Progenitor cell of endocrine pancreas (in vitro differentiated cells): Measurements from ENCODE around the gene SRGAP1. TPM values are rescaled to one million over a fixed set of nuclear protein-coding genes. Genes with fewer than 3 reads are reported as not detected.

Experiments
- DNase-seq: peaks from one replicate; pipeline ENCODE4 v3.0.0; 2021; ENCODE audit warnings: low spot score; ENCODE audit not compliant: unreplicated experiment
- H3K27ac Mint-ChIP-seq: 2 replicates; pipeline ENCODE4 v1.8.0; 2021; ENCODE audit warnings: mild to moderate bottlenecking, moderate library complexity, mixed read lengths
- H3K27me3 Mint-ChIP-seq: 2 replicates; pipeline ENCODE4 v1.8.0; 2021; ENCODE audit warnings: mixed read lengths
- H3K36me3 Mint-ChIP-seq: 2 replicates; pipeline ENCODE4 v1.8.0; 2022; ENCODE audit warnings: mixed read lengths; ENCODE audit not compliant: insufficient read depth
- H3K4me1 Mint-ChIP-seq: 2 replicates; pipeline ENCODE4 v1.8.0; 2021; ENCODE audit warnings: low read depth, mixed read lengths
- H3K4me3 Mint-ChIP-seq: 2 replicates; pipeline ENCODE4 v1.8.0; 2021; ENCODE audit warnings: low read depth, mild to moderate bottlenecking, moderate library complexity, mixed read lengths
- H3K9me3 Mint-ChIP-seq: 2 replicates; pipeline ENCODE4 v1.8.0; 2021; ENCODE audit warnings: low read depth, mixed read lengths
- total RNA-seq: library from RNA; stranded (reverse); gene quantifications from 2 replicates; pipeline ENCODE4 v1.2.1, GENCODE V29; 2021
- TF ChIP-seq, protein P1 (sequence below): fragments of 200-600 bp; sonication (generic); IDR thresholded peaks from one replicate; pipeline ENCODE4 v1.5.0; 2021; ENCODE audit warnings: antibody characterized with exemption, mild to moderate bottlenecking; ENCODE audit not compliant: unreplicated experiment

Gene SRGAP1
- total RNA-seq, 1 donor from 2014 or later: 23.1 TPM

DNA sequence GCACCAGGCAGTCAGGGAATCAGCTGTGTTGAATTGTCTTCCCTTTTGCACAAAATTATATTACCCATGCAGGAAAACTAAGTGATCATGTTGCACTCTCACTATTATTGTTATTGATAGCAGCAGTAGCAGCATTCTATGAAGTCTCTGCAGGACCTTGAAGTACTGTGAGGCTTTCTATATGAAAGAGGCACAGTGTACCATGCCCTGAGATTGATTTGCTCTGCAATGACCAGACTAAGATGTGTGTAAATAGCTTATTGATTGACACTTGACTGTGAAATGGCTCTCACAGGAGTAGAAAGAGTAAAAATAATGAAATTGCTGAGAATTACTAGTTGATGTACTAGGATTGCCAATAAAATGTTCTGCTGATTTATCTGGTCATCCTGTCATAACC lies 277.7 kb downstream of the SRGAP1 start:
- no peak for DNase-seq
- H3K9me3 Mint-ChIP-seq: no peaks in the 10 kb centered on the region
- TF ChIP-seq, protein P1, sequence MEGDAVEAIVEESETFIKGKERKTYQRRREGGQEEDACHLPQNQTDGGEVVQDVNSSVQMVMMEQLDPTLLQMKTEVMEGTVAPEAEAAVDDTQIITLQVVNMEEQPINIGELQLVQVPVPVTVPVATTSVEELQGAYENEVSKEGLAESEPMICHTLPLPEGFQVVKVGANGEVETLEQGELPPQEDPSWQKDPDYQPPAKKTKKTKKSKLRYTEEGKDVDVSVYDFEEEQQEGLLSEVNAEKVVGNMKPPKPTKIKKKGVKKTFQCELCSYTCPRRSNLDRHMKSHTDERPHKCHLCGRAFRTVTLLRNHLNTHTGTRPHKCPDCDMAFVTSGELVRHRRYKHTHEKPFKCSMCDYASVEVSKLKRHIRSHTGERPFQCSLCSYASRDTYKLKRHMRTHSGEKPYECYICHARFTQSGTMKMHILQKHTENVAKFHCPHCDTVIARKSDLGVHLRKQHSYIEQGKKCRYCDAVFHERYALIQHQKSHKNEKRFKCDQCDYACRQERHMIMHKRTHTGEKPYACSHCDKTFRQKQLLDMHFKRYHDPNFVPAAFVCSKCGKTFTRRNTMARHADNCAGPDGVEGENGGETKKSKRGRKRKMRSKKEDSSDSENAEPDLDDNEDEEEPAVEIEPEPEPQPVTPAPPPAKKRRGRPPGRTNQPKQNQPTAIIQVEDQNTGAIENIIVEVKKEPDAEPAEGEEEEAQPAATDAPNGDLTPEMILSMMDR: no peak

DNA sequence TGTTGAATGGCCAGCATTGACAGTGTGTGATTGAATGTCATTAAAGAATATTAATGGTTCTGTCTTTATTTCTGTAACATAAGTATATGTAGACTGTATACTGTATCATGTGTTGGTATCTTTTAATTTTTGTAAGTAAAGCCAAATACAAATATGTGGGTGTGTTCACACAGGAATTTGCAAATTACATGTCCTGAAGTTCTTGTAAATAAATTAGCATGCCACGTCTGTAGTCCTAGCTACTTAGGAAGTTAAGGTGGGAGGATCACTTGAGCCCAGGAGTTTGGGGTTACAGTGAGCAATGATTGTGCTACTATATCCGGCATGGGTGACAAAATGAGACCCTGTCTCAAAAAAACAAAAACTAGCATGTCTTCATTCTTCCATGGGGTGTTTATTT lies 278.5 kb downstream of the SRGAP1 start:
- no peaks in the 10 kb centered on the region for H3K9me3 Mint-ChIP-seq
- peaks cover 5% of the 10 kb centered on the region for H3K4me1 Mint-ChIP-seq
- TF ChIP-seq, protein P1: no peak
- no peaks in the 10 kb centered on the region for H3K27me3 Mint-ChIP-seq
- H3K36me3 Mint-ChIP-seq: peaks cover 2% of the 10 kb centered on the region
- DNase-seq: no peak
- H3K27ac Mint-ChIP-seq: no peak overlapping the region
- no peak overlapping the region for H3K4me3 Mint-ChIP-seq

More for the DNA sequence above, 277.7 kb downstream of the SRGAP1 start:
- Mint-ChIP-seq H3K4me1 (peaks cover 5% of the 10 kb centered on the region), H3K4me3 (no peak overlapping the region), H3K27me3 (no peaks in the 10 kb centered on the region), H3K27ac (no peak overlapping the region), H3K36me3 (peaks cover 2% of the 10 kb centered on the region)

DNA sequence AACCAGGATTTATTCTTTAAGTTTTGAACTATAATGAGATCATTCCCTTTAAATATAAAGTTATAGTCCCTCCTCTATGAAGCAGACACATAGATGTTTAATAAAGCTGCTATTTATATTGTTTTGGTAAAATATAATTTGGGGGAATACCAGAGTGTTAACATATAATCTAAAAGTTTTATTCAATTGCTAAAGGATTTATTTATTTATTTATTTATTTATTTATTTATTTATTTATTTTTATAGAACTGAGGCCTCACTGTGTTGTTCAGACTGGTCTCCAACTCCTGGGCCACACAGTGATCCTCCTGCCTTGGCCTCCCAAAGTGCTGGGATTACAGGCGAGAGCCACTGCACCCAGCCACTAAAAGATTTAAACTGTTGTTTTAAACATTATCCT lies 278.9 kb downstream of the SRGAP1 start:
- Mint-ChIP-seq H3K4me3 (no peak overlapping the region), H3K36me3 (peaks cover 2% of the 10 kb centered on the region), H3K27me3 (no peaks in the 10 kb centered on the region), H3K4me1 (peaks cover 5% of the 10 kb centered on the region), H3K9me3 (no peaks in the 10 kb centered on the region), H3K27ac (no peak overlapping the region)
- no peak for DNase-seq
- TF ChIP-seq, protein P1: no peak

DNA sequence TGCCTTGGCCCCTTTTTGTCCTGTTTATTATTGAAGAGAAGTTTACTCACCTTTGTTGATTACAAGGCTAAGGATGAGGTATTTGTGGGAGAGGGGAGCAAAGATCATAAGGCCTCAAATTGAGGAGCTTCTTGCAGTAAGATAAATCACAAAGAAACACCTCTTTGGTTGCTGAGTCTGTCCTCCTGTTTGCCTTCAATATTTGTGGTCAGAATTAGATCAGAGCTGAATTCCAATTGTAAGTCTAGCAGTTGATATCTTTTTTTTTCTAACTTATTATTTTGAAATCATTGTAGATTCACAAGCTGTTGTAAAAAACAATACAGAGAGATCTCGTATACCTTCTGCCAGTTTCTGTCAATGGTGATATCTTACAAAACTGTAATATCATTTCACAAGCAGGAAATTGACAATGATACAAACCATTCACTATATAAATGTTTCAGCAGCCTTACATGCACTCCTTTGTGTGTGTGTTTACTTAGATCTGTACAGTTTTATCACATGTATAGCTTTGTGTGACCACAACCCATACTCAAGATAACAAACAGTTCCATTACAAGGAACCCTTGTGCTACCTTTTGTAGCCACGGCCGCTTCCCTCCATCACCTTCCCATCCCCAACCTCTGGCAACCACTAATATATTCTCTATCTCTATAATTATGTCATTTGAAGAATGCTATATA lies 280.2 kb downstream of the SRGAP1 start:
- H3K4me3 Mint-ChIP-seq: no peak overlapping the region
- H3K4me1 Mint-ChIP-seq: peaks cover 5% of the 10 kb centered on the region
- TF ChIP-seq, protein P1: no peak

DNA sequence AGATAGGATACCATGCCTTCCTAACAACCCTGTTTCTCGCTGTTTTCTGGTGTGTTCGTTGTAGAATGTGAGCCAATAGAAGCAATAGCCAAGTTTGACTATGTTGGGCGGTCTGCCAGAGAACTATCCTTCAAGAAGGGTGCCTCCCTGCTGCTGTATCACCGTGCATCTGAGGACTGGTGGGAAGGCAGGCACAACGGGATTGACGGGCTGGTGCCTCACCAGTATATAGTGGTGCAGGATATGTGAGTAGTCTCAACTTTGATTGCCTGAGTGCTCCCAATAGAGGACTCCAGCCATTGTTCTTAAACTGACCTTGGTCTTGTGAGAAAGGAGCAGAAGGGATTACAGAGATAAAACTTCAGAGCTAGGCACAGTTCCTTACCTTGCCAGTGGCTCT lies 281.4 kb downstream of the SRGAP1 start:
- TF ChIP-seq, protein P1: no peak
- no peaks in the 10 kb centered on the region for H3K27me3 Mint-ChIP-seq
- no peak overlapping the region for H3K4me3 Mint-ChIP-seq
- peaks cover 13% of the 10 kb centered on the region for H3K36me3 Mint-ChIP-seq
- no peak for DNase-seq
- no peaks in the 10 kb centered on the region for H3K9me3 Mint-ChIP-seq
- H3K27ac Mint-ChIP-seq: no peak overlapping the region
- peaks cover 5% of the 10 kb centered on the region for H3K4me1 Mint-ChIP-seq

More for the DNA sequence above, 280.2 kb downstream of the SRGAP1 start:
- Mint-ChIP-seq H3K27me3 (no peaks in the 10 kb centered on the region), H3K36me3 (peaks cover 9% of the 10 kb centered on the region), H3K9me3 (no peaks in the 10 kb centered on the region), H3K27ac (no peak overlapping the region)
- DNase-seq: no peak
